ENCODE measurements around the gene EPS8. TPM values are rescaled to one million over a fixed set of nuclear protein-coding genes. Genes with fewer than 3 reads are reported as not detected.
"Not testable (repeated sequence)": the region's sequence is repeated elsewhere in the genome, so short reads cannot be mapped to it uniquely, and the experiment has no call there.

Gene EPS8
- total RNA-seq, 1 experiment from 2014 or later: 32.0 TPM

- no peak overlapping the region for H3K27ac ChIP-seq (ENCODE audit: low read length)
- BruUV-seq (replicated peaks): no TSS peak
- in situ Hi-C loops (cut with HindIII; ENCODE audit: low pct_unique_long_range_greater_than_20kb, low sequenced_read_pairs): no loop called here
- H3K9me3 ChIP-seq (ENCODE audit: control insufficient read depth, insufficient read depth, low read depth, low read length): no peaks in the 10 kb centered on the region
- no peaks in the 10 kb centered on the region for H3K36me3 ChIP-seq (ENCODE audit: control insufficient read depth, insufficient read depth, low read length)
- no peak overlapping the region for H3K4me3 ChIP-seq (ENCODE audit: low read depth in 2 of 2, low read length in 2 of 2)
- H3K4me1 ChIP-seq (ENCODE audit: control insufficient read depth, insufficient read depth, low read length): peaks cover 1% of the 10 kb centered on the region; the same call in 1 of the 2 replicates
- ChIA-PET POLR2A (no interaction called here), CTCF (no interaction called here)
- intact Hi-C loops (cut with micrococcal nuclease; ENCODE audit: unreplicated experiment): no loop called here
- DNase-seq (ENCODE audit: low read depth, low spot score): no peak
- ATAC-seq: no peak
- TF ChIP-seq POLR2AphosphoS5 (IDR thresholded peaks at IDR 0.05; ENCODE audit: low read depth, low read length): no peak
- H3K27me3 ChIP-seq (ENCODE audit: control insufficient read depth, insufficient read depth, low read length): no peaks in the 10 kb centered on the region
These were observed 36.4 kb downstream of the EPS8 start for GRCh38 chr12:15752785-15753184.

GRCh38 chr12:15751741-15752140, 37.4 kb downstream of the EPS8 start:
- DNase-seq (ENCODE audit: low read depth, low spot score) (no peak), ATAC-seq (no peak)
- in situ Hi-C loops (cut with HindIII; ENCODE audit: low pct_unique_long_range_greater_than_20kb, low sequenced_read_pairs): no loop called here
- POLR2A ChIA-PET: no interaction called here
- Histone ChIP-seq H3K27ac (ENCODE audit: low read length) (no peak overlapping the region), H3K9me3 (ENCODE audit: control insufficient read depth, insufficient read depth, low read depth, low read length) (no peaks in the 10 kb centered on the region), H3K4me1 (ENCODE audit: control insufficient read depth, insufficient read depth, low read length) (no peaks in the 10 kb centered on the region), H3K27me3 (ENCODE audit: control insufficient read depth, insufficient read depth, low read length) (no peaks in the 10 kb centered on the region), H3K4me3 (ENCODE audit: low read depth in 2 of 2, low read length in 2 of 2) (no peak overlapping the region), H3K36me3 (ENCODE audit: control insufficient read depth, insufficient read depth, low read length) (no peaks in the 10 kb centered on the region)
- intact Hi-C loops (cut with micrococcal nuclease; ENCODE audit: unreplicated experiment): no loop called here
- BruUV-seq (replicated peaks): no TSS peak
- TF ChIP-seq, protein P1, sequence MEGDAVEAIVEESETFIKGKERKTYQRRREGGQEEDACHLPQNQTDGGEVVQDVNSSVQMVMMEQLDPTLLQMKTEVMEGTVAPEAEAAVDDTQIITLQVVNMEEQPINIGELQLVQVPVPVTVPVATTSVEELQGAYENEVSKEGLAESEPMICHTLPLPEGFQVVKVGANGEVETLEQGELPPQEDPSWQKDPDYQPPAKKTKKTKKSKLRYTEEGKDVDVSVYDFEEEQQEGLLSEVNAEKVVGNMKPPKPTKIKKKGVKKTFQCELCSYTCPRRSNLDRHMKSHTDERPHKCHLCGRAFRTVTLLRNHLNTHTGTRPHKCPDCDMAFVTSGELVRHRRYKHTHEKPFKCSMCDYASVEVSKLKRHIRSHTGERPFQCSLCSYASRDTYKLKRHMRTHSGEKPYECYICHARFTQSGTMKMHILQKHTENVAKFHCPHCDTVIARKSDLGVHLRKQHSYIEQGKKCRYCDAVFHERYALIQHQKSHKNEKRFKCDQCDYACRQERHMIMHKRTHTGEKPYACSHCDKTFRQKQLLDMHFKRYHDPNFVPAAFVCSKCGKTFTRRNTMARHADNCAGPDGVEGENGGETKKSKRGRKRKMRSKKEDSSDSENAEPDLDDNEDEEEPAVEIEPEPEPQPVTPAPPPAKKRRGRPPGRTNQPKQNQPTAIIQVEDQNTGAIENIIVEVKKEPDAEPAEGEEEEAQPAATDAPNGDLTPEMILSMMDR (IDR thresholded peaks at IDR 0.05): no peak
- TF ChIP-seq TCF7L2 (IDR thresholded peaks at IDR 0.05; ENCODE audit: low read depth, low read length): no peak
- no peak for TF ChIP-seq SIN3A (IDR thresholded peaks at IDR 0.05; ENCODE audit: borderline replicate concordance, insufficient read depth, low read depth, low read length)
- no peak for TF ChIP-seq POLR2AphosphoS5 (IDR thresholded peaks at IDR 0.05; ENCODE audit: low read depth, low read length)
- no peak for TF ChIP-seq REST (IDR thresholded peaks at IDR 0.05; ENCODE audit: insufficient read depth in 1 of 2, low read depth in 2 of 2, low read length in 1 of 2)
- CTCF ChIA-PET: no interaction called here

DNA sequence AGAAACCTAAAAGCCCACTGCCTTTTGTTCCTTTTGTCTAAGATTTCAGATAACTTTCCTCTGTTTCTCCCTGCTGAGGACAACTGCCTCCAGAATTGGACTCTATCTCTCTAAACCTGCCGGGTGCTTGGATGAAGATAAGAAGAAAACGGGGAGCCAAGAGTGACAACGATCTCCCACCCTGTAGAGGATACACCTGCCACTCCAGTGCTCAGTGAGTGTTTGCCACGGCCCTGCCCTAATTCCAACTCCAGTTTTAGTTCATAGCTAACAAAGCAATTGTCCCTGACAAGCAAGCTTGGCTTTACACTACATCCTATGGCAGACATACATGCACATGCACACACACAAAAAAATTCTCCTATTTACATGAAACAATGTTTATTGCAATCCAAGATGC, 39.3 kb downstream of the EPS8 start:
- POLR2A ChIA-PET: no interaction called here
- H3K4me1 ChIP-seq (ENCODE audit: control insufficient read depth, insufficient read depth, low read length): no peaks in the 10 kb centered on the region
- CTCF ChIA-PET: no interaction called here
- DNase-seq (ENCODE audit: low read depth, low spot score) (no peak), ATAC-seq (no peak)
- no peak overlapping the region for H3K4me3 ChIP-seq (ENCODE audit: low read depth in 2 of 2, low read length in 2 of 2)
- no peak for TF ChIP-seq SIN3A (IDR thresholded peaks at IDR 0.05; ENCODE audit: borderline replicate concordance, insufficient read depth, low read depth, low read length)
- TF ChIP-seq POLR2AphosphoS5 (IDR thresholded peaks at IDR 0.05; ENCODE audit: low read depth, low read length): no peak
- in situ Hi-C loops (cut with HindIII; ENCODE audit: low pct_unique_long_range_greater_than_20kb, low sequenced_read_pairs) (no loop called here), intact Hi-C loops (cut with micrococcal nuclease; ENCODE audit: unreplicated experiment) (no loop called here)
- H3K27ac ChIP-seq (ENCODE audit: low read length): no peak overlapping the region
- H3K9me3 ChIP-seq (ENCODE audit: control insufficient read depth, insufficient read depth, low read depth, low read length): no peaks in the 10 kb centered on the region
- H3K27me3 ChIP-seq (ENCODE audit: control insufficient read depth, insufficient read depth, low read length): no peaks in the 10 kb centered on the region
- H3K36me3 ChIP-seq (ENCODE audit: control insufficient read depth, insufficient read depth, low read length): no peaks in the 10 kb centered on the region
- no TSS peak for BruUV-seq (replicated peaks)

DNA sequence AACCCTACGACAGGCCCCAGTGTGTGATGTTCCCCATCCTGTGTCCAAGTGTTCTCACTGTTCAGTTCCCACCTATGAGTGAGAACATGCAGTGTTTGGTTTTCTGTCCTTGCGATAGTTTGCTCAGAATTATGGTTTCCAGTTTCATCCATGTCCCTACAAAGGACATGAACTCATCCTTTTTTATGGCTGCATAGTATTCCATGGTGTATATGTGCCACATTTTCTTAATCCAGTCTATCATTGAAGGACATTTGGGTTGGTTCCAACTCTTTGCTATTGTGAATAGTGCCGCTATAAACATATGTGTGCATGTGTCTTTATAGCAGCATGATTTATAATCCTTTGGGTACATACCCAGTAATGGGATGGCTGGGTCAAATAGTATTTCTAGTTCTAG, 47.3 kb downstream of the EPS8 start:
- CTCF ChIA-PET; H3K4me1 ChIP-seq (ENCODE audit: control insufficient read depth, insufficient read depth, low read length); H3K27ac ChIP-seq (ENCODE audit: low read length); POLR2A ChIA-PET; H3K27me3 ChIP-seq (ENCODE audit: control insufficient read depth, insufficient read depth, low read length); ATAC-seq; H3K4me3 ChIP-seq (ENCODE audit: low read depth in 2 of 2, low read length in 2 of 2); in situ Hi-C loops (cut with HindIII; ENCODE audit: low pct_unique_long_range_greater_than_20kb, low sequenced_read_pairs); H3K9me3 ChIP-seq (ENCODE audit: control insufficient read depth, insufficient read depth, low read depth, low read length); H3K36me3 ChIP-seq (ENCODE audit: control insufficient read depth, insufficient read depth, low read length); intact Hi-C loops (cut with micrococcal nuclease; ENCODE audit: unreplicated experiment); BruUV-seq (replicated peaks); DNase-seq (ENCODE audit: low read depth, low spot score): not testable (repeated sequence)
